Tibial artery (tissue), 4 donors: ENCODE data around the gene CD58.

Source experiments
- DNase-seq, 2 donors: peaks; one replicate each; pipeline ENCODE4 v3.0.0-alpha.2; 2019
- H3K27ac ChIP-seq, 2 donors: fragments of 200-600 bp; sonication (generic) in 1 of 2; 1 replicate in 1 of 2; 2 replicates in 1 of 2; pipeline ENCODE4 v1.5.1; 2018 to 2019; ENCODE audit warnings: mild to moderate bottlenecking in 1 of 2
- H3K27me3 ChIP-seq, 2 donors: fragments of 200-600 bp; sonication (generic) in 1 of 2; one replicate each; pipeline versions ENCODE4 v1.5.1 to v1.6.0; 2016 to 2019
- H3K36me3 ChIP-seq, 3 donors: fragments of 200-600 bp; sonication (generic) in 2 of 3; one replicate each; pipeline ENCODE4 v1.5.1; 2016 to 2019; ENCODE audit warnings: mild to moderate bottlenecking in 2 of 3
- H3K4me1 ChIP-seq, 4 donors: fragments of 200-600 bp; sonication (generic) in 2 of 4; 1 replicate in 3 of 4; 2 replicates in 1 of 4; pipeline ENCODE4 v1.5.1; 2016 to 2019
- H3K4me3 ChIP-seq, 2 donors: fragments of 200-600 bp; sonication (generic) in 1 of 2; 1 replicate in 1 of 2; 2 replicates in 1 of 2; pipeline ENCODE4 v1.5.1; 2018 to 2019; ENCODE audit warnings: mild to moderate bottlenecking in 2 of 2
- H3K9me3 ChIP-seq, 3 donors: fragments of 200-600 bp; sonication (generic) in 1 of 3; one replicate each; pipeline ENCODE4 v1.5.1; 2016 to 2019
- CTCF ChIP-seq, 2 experiments: fragments of 200-600 bp in 1 of 2; fragments of 450-650 bp in 1 of 2; IDR thresholded peaks; one replicate each; pipeline ENCODE4 v1.5.1; 2017 to 2019; ENCODE audit warnings: antibody characterized with exemption in 2 of 2, mild to moderate bottlenecking in 1 of 2, moderate library complexity in 1 of 2
- intact Hi-C: fragments of 100-400 bp; cut with DNase I; formaldehyde crosslinking; loops from one replicate; pipeline ENCODE4 v1.15.0; 2023; ENCODE audit warnings: low total_unique reads

Gene CD58

GRCh38 chr1:116540088-116540487 lies 30.7 kb downstream of the CD58 start:
- DNase-seq = no peak
- no peak for TF ChIP-seq CTCF (IDR thresholded peaks at IDR 0.05)
- Histone ChIP-seq H3K27ac (no peak overlapping the region), H3K36me3 (peaks cover 38 to 52% (median 50%) of the 10 kb centered on the region in 3 donors), H3K4me3 (no peak overlapping the region), H3K9me3 (no peaks in the 10 kb centered on the region), H3K4me1 (no peaks in the 10 kb centered on the region), H3K27me3 (no peaks in the 10 kb centered on the region)
- intact Hi-C loops = no loop called here

- H3K27ac ChIP-seq = no peak overlapping the region
- no peak for TF ChIP-seq CTCF (IDR thresholded peaks at IDR 0.05)
- no peaks in the 10 kb centered on the region for H3K9me3 ChIP-seq
- no peak for DNase-seq
- intact Hi-C loops = no loop called here
- H3K4me1 ChIP-seq = no peaks in the 10 kb centered on the region
- H3K36me3 ChIP-seq = peaks cover 49 to 60% (median 54%) of the 10 kb centered on the region in 3 donors
- H3K27me3 ChIP-seq = no peaks in the 10 kb centered on the region
- no peak overlapping the region for H3K4me3 ChIP-seq
Observed at GRCh38 chr1:116538544-116538943, 32.3 kb downstream of the CD58 start.

GRCh38 chr1:116537898-116538297 lies 32.9 kb downstream of the CD58 start:
- no peak for TF ChIP-seq CTCF (IDR thresholded peaks at IDR 0.05)
- no peak overlapping the region for H3K27ac ChIP-seq
- no peak for DNase-seq
- H3K4me3 ChIP-seq = no peak overlapping the region
- no peaks in the 10 kb centered on the region for H3K9me3 ChIP-seq
- intact Hi-C loops = no loop called here
- H3K36me3 ChIP-seq = peaks cover 52 to 60% (median 53%) of the 10 kb centered on the region in 3 donors
- H3K4me1 ChIP-seq = no peaks in the 10 kb centered on the region
- H3K27me3 ChIP-seq = no peaks in the 10 kb centered on the region

GRCh38 chr1:116537040-116537831 lies 33.6 kb downstream of the CD58 start:
- H3K4me1 ChIP-seq = no peaks in the 10 kb centered on the region
- DNase-seq = no peak
- no peaks in the 10 kb centered on the region for H3K27me3 ChIP-seq
- no peak overlapping the region for H3K27ac ChIP-seq
- no peaks in the 10 kb centered on the region for H3K9me3 ChIP-seq
- no peak for TF ChIP-seq CTCF (IDR thresholded peaks at IDR 0.05)
- H3K36me3 ChIP-seq = peaks cover 48 to 60% (median 53%) of the 10 kb centered on the region in 3 donors
- H3K4me3 ChIP-seq = no peak overlapping the region
- intact Hi-C loops = no loop called here

- no peak for TF ChIP-seq CTCF (IDR thresholded peaks at IDR 0.05)
Observed at GRCh38 chr1:116534014-116534739, 36.6 kb downstream of the CD58 start.

More at GRCh38 chr1:116534014-116534739, 36.6 kb downstream of the CD58 start:
- Histone ChIP-seq H3K4me1 (no peaks in the 10 kb centered on the region), H3K4me3 (no peak overlapping the region), H3K27me3 (no peaks in the 10 kb centered on the region), H3K36me3 (peaks cover 43 to 48% (median 47%) of the 10 kb centered on the region in 3 donors), H3K9me3 (no peaks in the 10 kb centered on the region), H3K27ac (no peak overlapping the region)
- no peak for DNase-seq
- intact Hi-C loops = no loop called here
